Colonic mucosa (tissue), 4 donors: ENCODE measurements around the gene CDH4. TPM values are rescaled to one million over a fixed set of nuclear protein-coding genes. Genes with fewer than 3 reads are reported as not detected.
"Not testable (repeated sequence)": the region's sequence is repeated elsewhere in the genome, so short reads cannot be mapped to it uniquely, and the experiment has no call there.

Experiments used
- DNase-seq: peaks from one replicate; pipeline ENCODE4 v3.0.0-alpha.2; 2020
- H3K27ac ChIP-seq: fragments of 200-600 bp; one replicate; pipeline ENCODE4 v1.8.0; 2021
- H3K27me3 ChIP-seq: fragments of 200-600 bp; one replicate; pipeline ENCODE4 v1.8.0; 2021
- H3K36me3 ChIP-seq: fragments of 200-600 bp; one replicate; pipeline ENCODE4 v1.8.0; 2021
- H3K4me1 ChIP-seq: fragments of 200-600 bp; one replicate; pipeline ENCODE4 v1.8.0; 2021; ENCODE audit warnings: mild to moderate bottlenecking
- H3K4me3 ChIP-seq: fragments of 200-600 bp; one replicate; pipeline ENCODE4 v1.8.0; 2021
- H3K9ac ChIP-seq, 2 donors: one replicate each; pipeline ENCODE4 v1.7.0; 2013; ENCODE audit warnings: control low read depth in 2 of 2, low read depth in 2 of 2, low read length in 2 of 2
- H3K9me3 ChIP-seq: fragments of 200-600 bp; one replicate; pipeline ENCODE4 v1.8.0; 2021
- CTCF ChIP-seq: fragments of 200-600 bp; IDR thresholded peaks from one replicate; pipeline ENCODE4 v1.8.0; 2022; ENCODE audit warnings: antibody characterized with exemption, mild to moderate bottlenecking
- intact Hi-C: fragments of 100-400 bp; cut with DNase I; formaldehyde crosslinking; loops from one replicate; pipeline ENCODE4 v1.14.1; 2022
- total RNA-seq, 2 donors: library from RNA; stranded (reverse); fragmentation: NEBNext Ultra II Directional in 1 of 2; extraction: Animal tissue kit (Norgen Biotek cat#: 25700) in 1 of 2; gene quantifications; one replicate each; pipeline ENCODE4 v1.2.1, GENCODE V29; 2021
- donor health status: healthy.
- donor health status: DM: no; HTN: no; CAD: no.
- donor health status: DM: no; HTN: no; CAD: no.

CDH4 gene
- total RNA-seq, 2 donors from 2014 or later = 0.08 TPM; not detected in 1

DNA sequence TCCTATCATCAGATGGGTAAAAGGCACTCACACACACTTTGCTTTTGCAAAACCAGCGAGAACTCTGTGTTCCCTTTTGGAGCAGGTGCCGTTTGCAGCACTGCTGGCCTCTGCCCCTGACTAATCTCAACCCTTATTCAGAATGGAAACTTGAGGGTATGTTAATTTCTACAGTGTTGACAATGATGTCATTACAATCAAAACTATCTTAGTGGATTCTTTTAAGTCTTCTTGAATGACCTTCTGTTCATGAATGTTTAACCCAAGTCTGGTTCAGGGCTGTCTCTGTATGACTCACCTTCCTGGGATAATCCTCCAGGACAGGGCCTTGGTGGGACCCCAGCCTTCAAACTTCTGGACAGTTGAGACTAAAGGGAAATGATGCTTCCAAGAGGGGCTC lies 197.9 kb downstream of the CDH4 start:
- no peaks in the 10 kb centered on the region for H3K27me3 ChIP-seq
- H3K27ac ChIP-seq = no peak overlapping the region
- no peak overlapping the region for H3K4me3 ChIP-seq
- H3K9ac ChIP-seq = no peak overlapping the region
- no peak for DNase-seq
- H3K4me1 ChIP-seq = no peaks in the 10 kb centered on the region
- no peaks in the 10 kb centered on the region for H3K36me3 ChIP-seq
- H3K9me3 ChIP-seq = no peaks in the 10 kb centered on the region
- no peak for TF ChIP-seq CTCF
- intact Hi-C loops = no loop called here

GRCh38 chr20:61450549-61450948 lies 198.5 kb downstream of the CDH4 start:
- Histone ChIP-seq H3K27me3 (no peaks in the 10 kb centered on the region), H3K4me3 (no peak overlapping the region), H3K4me1 (no peaks in the 10 kb centered on the region), H3K9ac (no peak overlapping the region), H3K27ac (no peak overlapping the region), H3K9me3 (no peaks in the 10 kb centered on the region), H3K36me3 (no peaks in the 10 kb centered on the region)
- DNase-seq = no peak
- intact Hi-C loops = no loop called here
- TF ChIP-seq CTCF = no peak

DNA sequence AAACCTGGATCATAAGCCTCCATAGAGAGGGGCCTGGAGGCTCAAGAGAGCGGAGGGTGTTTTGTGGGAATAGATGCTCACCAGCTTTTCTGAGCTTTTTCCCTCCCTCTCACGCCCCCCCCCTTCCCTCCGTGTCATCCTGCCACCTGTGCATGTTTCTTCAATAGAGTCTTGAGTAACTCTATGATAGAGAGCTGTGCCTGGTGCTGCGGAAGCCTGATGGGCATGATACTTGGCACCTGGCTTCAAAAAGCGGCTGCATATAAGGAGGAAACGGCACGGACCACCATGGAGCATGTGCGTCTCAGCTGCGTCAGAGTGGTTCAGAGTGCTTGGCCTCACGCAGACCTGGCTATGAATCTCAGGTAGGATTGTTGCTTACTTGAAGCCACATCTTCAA lies 198.9 kb downstream of the CDH4 start:
- H3K4me1 ChIP-seq = no peaks in the 10 kb centered on the region
- no peaks in the 10 kb centered on the region for H3K27me3 ChIP-seq
- intact Hi-C loops = no loop called here
- no peak overlapping the region for H3K27ac ChIP-seq
- H3K4me3 ChIP-seq = no peak overlapping the region
- TF ChIP-seq CTCF = no peak
- DNase-seq = no peak
- H3K9me3 ChIP-seq = no peaks in the 10 kb centered on the region
- no peak overlapping the region for H3K9ac ChIP-seq
- no peaks in the 10 kb centered on the region for H3K36me3 ChIP-seq

- no peaks in the 10 kb centered on the region for H3K27me3 ChIP-seq
- no peaks in the 10 kb centered on the region for H3K9me3 ChIP-seq
- H3K4me1 ChIP-seq = no peaks in the 10 kb centered on the region
- no peak overlapping the region for H3K4me3 ChIP-seq
- no peak for DNase-seq
- no peak overlapping the region for H3K9ac ChIP-seq
- no peak for TF ChIP-seq CTCF
- no peak overlapping the region for H3K27ac ChIP-seq
- H3K36me3 ChIP-seq = no peaks in the 10 kb centered on the region
- intact Hi-C loops = no loop called here
These were observed 199.9 kb downstream of the CDH4 start for GRCh38 chr20:61451953-61452352.

DNA sequence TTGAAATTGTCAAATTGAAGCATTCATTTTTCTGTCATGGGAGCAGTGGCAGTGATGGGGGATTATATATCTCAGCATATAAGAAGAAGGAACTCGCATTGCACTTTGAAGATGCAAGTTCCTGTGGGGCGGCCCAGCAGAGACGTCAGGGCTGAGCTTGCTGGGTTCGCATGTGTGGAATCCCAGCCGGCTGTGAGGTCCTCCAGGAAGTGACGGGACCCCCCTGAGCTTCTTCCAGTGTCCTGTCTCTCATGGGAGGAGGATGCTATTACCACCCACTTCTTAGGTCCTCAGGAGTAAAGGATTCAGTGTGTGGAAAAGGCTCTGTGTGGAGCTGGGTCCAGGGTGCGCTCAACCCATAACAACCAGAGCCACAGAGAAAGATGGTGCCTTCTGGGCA lies 201.2 kb downstream of the CDH4 start:
- intact Hi-C loops = no loop called here
- DNase-seq = no peak
- Histone ChIP-seq H3K4me3 (no peak overlapping the region), H3K4me1 (no peaks in the 10 kb centered on the region), H3K27ac (no peak overlapping the region), H3K36me3 (no peaks in the 10 kb centered on the region), H3K9ac (no peak overlapping the region), H3K27me3 (no peaks in the 10 kb centered on the region), H3K9me3 (no peaks in the 10 kb centered on the region)
- TF ChIP-seq CTCF = no peak

- intact Hi-C loops, H3K27ac ChIP-seq, H3K9ac ChIP-seq, DNase-seq, H3K4me1 ChIP-seq, H3K27me3 ChIP-seq, H3K9me3 ChIP-seq, H3K4me3 ChIP-seq, H3K36me3 ChIP-seq: not testable (repeated sequence)
These were observed 201.6 kb downstream of the CDH4 start for GRCh38 chr20:61453623-61454022.
